HepG2 (cell line): ENCODE measurements around the gene MBD3. TPM values are rescaled to one million over a fixed set of nuclear protein-coding genes. Genes with fewer than 3 reads are reported as not detected.

ENCODE experiments used
- ATF7 ChIP-seq, 2 experiments: fragments of 450-650 bp in 1 of 2; sonication (generic) in 1 of 2; formaldehyde crosslinking in 1 of 2; IDR thresholded peaks; 2 replicates each; pipeline versions ENCODE4 v1.4.0 to v1.6.1; 2016 to 2020; ENCODE audit warnings: antibody characterized with exemption in 1 of 2, mild to moderate bottlenecking in 1 of 2, missing genetic modification reagents in 1 of 2
- BRF2 ChIP-seq: sonication (generic); formaldehyde crosslinking; IDR thresholded peaks from 2 replicates; pipeline ENCODE4 v1.8.1; 2022; ENCODE audit warnings: mild to moderate bottlenecking, missing genetic modification reagents
- ELK4 ChIP-seq: sonication (generic); formaldehyde crosslinking; IDR thresholded peaks from 2 replicates; pipeline ENCODE4 v1.9.0; 2021; ENCODE audit warnings: missing genetic modification reagents, borderline replicate concordance
- HOXD1 ChIP-seq: sonication (generic); formaldehyde crosslinking; IDR thresholded peaks from 2 replicates; pipeline ENCODE4 v1.5.0; 2020; ENCODE audit warnings: missing genetic modification reagents
- MXI1 ChIP-seq: IDR thresholded peaks from 3 replicates; pipeline ENCODE4 v1.6.1; 2012; ENCODE audit warnings: low read depth, low read length, inconsistent platforms, borderline replicate concordance
- NONO ChIP-seq, 2 experiments: fragments of 450-650 bp in 1 of 2; sonication (generic) in 1 of 2; formaldehyde crosslinking in 1 of 2; IDR thresholded peaks in 1 of 2; conservative IDR thresholded peaks in 1 of 2; 2 replicates each; pipeline versions ENCODE4 v1.6.1 to v1.8.0; 2017 to 2022; ENCODE audit warnings: mild to moderate bottlenecking in 1 of 2, missing genetic modification reagents in 1 of 2, moderate library complexity in 1 of 2
- POLR2A ChIP-seq, 2 experiments: IDR thresholded peaks; 2 replicates each; pipeline ENCODE4 v1.6.1; 2011; ENCODE audit warnings: low read depth in 2 of 2, low read length in 2 of 2, mild to moderate bottlenecking in 1 of 2, moderate library complexity in 1 of 2; ENCODE audit not compliant: insufficient read depth in 1 of 2
- PRDM4 ChIP-seq: sonication (generic); formaldehyde crosslinking; IDR thresholded peaks from 2 replicates; pipeline ENCODE4 v1.9.0; 2021; ENCODE audit warnings: missing genetic modification reagents, borderline replicate concordance
- PRPF4 ChIP-seq: fragments of 200-400 bp; formaldehyde crosslinking; IDR thresholded peaks from 2 replicates; pipeline ENCODE4 v1.6.1; 2016; ENCODE audit warnings: low read length, low read depth; ENCODE audit not compliant: poor library complexity, severe bottlenecking
- RFX3 ChIP-seq: IDR thresholded peaks from 2 replicates; pipeline ENCODE4 v1.6.1; 2016; ENCODE audit warnings: missing biosample characterization, missing genetic modification reagents
- SRF ChIP-seq: IDR thresholded peaks from 2 replicates; pipeline ENCODE4 v1.6.1; 2011; ENCODE audit warnings: mild to moderate bottlenecking, low read depth, low read length, moderate library complexity
- TGIF2 ChIP-seq: IDR thresholded peaks from 2 replicates; pipeline ENCODE4 v1.6.1; 2016; ENCODE audit warnings: control low read depth, missing compliant biosample characterization
- THAP11 ChIP-seq: IDR thresholded peaks from 2 replicates; pipeline ENCODE4 v1.6.1; 2016; ENCODE audit warnings: missing biosample characterization, missing genetic modification reagents
- TP53 ChIP-seq: sonication (generic); formaldehyde crosslinking; conservative IDR thresholded peaks from 2 replicates; pipeline ENCODE4 v1.4.0; 2020; ENCODE audit warnings: missing genetic modification reagents
- ZNF230 ChIP-seq: sonication (generic); formaldehyde crosslinking; IDR thresholded peaks from 2 replicates; pipeline ENCODE4 v1.4.0; 2020; ENCODE audit warnings: mild to moderate bottlenecking, missing genetic modification reagents
- ZNF772 ChIP-seq: sonication (generic); formaldehyde crosslinking; IDR thresholded peaks from 2 replicates; pipeline ENCODE4 v1.5.0; 2020; ENCODE audit warnings: mild to moderate bottlenecking, missing genetic modification reagents
- ZSCAN22 ChIP-seq: sonication (generic); formaldehyde crosslinking; IDR thresholded peaks from 2 replicates; pipeline ENCODE4 v1.4.0; 2020; ENCODE audit warnings: mild to moderate bottlenecking, missing genetic modification reagents
- polyA plus RNA-seq, 8 experiments: library from polyadenylated mRNA; depleted of rRNA in 3 of 8; stranded (reverse) in 7 of 8; unstranded in 1 of 8; fragments of >200 nt; fragmentation: Illumina TruSeq in 4 of 8; extraction: Trizol in 4 of 8; gene quantifications; 2 replicates each; pipeline versions ENCODE4 v1.2.1 to v1.2.3, GENCODE V29; 2011 to 2016; ENCODE audit warnings: low read depth in 4 of 8, missing spikeins in 1 of 8, mixed read lengths in 1 of 8; ENCODE audit not compliant: insufficient read depth in 1 of 8
- total RNA-seq, 5 experiments: library from RNA; depleted of rRNA; stranded (reverse); fragments of >200 nt; fragmentation: Illumina TruSeq; extraction: Trizol; gene quantifications; 2 replicates each; pipeline ENCODE4 v1.2.3, GENCODE V29; 2016; ENCODE audit warnings: low read depth in 1 of 5

Gene MBD3
- total and polyA plus RNA-seq, 2 of the 13 experiments (the other 11 are each of a cell fraction or from before 2014, with no cell fraction given), result 21.2 to 76.9 TPM

- TF ChIP-seq PRDM4 (CRISPR knock-in tag) (no peak), THAP11 (CRISPR knock-in tag) (0 out of 2 replicates have a peak, but pooled peaks have one; percentile 17), BRF2 (no peak), HOXD1 (CRISPR knock-in tag) (peak; percentile 77; the same call in 1 of the 2 replicates), PRPF4 (no peak), RFX3 (no peak), NONO (IDR thresholded peaks at IDR 0.05) (no peak), NONO (CRISPR knock-in tag; conservative IDR thresholded peaks at IDR 0.05) (no peak), ZNF772 (CRISPR knock-in tag) (0 out of 2 replicates have a peak, but pooled peaks have one; percentile 63), SRF (no peak), MXI1 (peak; percentile 83; the same call in 1 of the 3 replicates), ZNF230 (peak; percentile 88; the same call in 1 of the 2 replicates), TP53 (CRISPR knock-in tag) (no peak), ELK4 (CRISPR knock-in tag) (no peak), ATF7 (IDR thresholded peaks at IDR 0.05) (no peak), ATF7 (CRISPR knock-in tag; IDR thresholded peaks at IDR 0.05) (0 out of 2 replicates have a peak, but pooled peaks have one; percentile 43), TGIF2 (CRISPR knock-in tag) (no peak), ZSCAN22 (CRISPR knock-in tag) (0 out of 2 replicates have a peak, but pooled peaks have one; percentile 39), POLR2A (IDR thresholded peaks at IDR 0.05; ENCODE audit: insufficient read depth in 1 of 2, low read depth in 2 of 2, low read length in 2 of 2) (no peak)
These were observed 24.2 kb downstream of the MBD3 start, which contains the start of gene MEX3D (continued) for GRCh38 chr19:1568320-1569019.
